ENCODE measurements around the gene NPAS1.

- TF ChIP-seq RFX5 (IDR thresholded peaks at IDR 0.05; ENCODE audit: low read depth, low read length) (no peak), ZNF800 (CRISPR knock-in tag; IDR thresholded peaks at IDR 0.05) (no peak), TARDBP (CRISPR knock-in tag; IDR thresholded peaks at IDR 0.05) (no peak), KIAA2018 (CRISPR knock-in tag; IDR thresholded peaks at IDR 0.05; ENCODE audit: borderline replicate concordance) (no peak)
- TF ChIP-seq, protein P1, sequence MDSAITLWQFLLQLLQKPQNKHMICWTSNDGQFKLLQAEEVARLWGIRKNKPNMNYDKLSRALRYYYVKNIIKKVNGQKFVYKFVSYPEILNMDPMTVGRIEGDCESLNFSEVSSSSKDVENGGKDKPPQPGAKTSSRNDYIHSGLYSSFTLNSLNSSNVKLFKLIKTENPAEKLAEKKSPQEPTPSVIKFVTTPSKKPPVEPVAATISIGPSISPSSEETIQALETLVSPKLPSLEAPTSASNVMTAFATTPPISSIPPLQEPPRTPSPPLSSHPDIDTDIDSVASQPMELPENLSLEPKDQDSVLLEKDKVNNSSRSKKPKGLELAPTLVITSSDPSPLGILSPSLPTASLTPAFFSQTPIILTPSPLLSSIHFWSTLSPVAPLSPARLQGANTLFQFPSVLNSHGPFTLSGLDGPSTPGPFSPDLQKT (CRISPR knock-in tag; IDR thresholded peaks at IDR 0.05; ENCODE audit: borderline replicate concordance): no peak
- TF ChIP-seq, protein P2, sequence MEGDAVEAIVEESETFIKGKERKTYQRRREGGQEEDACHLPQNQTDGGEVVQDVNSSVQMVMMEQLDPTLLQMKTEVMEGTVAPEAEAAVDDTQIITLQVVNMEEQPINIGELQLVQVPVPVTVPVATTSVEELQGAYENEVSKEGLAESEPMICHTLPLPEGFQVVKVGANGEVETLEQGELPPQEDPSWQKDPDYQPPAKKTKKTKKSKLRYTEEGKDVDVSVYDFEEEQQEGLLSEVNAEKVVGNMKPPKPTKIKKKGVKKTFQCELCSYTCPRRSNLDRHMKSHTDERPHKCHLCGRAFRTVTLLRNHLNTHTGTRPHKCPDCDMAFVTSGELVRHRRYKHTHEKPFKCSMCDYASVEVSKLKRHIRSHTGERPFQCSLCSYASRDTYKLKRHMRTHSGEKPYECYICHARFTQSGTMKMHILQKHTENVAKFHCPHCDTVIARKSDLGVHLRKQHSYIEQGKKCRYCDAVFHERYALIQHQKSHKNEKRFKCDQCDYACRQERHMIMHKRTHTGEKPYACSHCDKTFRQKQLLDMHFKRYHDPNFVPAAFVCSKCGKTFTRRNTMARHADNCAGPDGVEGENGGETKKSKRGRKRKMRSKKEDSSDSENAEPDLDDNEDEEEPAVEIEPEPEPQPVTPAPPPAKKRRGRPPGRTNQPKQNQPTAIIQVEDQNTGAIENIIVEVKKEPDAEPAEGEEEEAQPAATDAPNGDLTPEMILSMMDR (CRISPR knock-in tag; IDR thresholded peaks at IDR 0.05): no peak
- TF ChIP-seq, protein P3, sequence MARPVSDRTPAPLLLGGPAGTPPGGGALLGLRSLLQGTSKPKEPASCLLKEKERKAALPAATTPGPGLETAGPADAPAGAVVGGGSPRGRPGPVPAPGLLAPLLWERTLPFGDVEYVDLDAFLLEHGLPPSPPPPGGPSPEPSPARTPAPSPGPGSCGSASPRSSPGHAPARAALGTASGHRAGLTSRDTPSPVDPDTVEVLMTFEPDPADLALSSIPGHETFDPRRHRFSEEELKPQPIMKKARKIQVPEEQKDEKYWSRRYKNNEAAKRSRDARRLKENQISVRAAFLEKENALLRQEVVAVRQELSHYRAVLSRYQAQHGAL (CRISPR knock-in tag; IDR thresholded peaks at IDR 0.05; ENCODE audit: not compliant biosample characterization): no peak
- TF ChIP-seq, protein P4, sequence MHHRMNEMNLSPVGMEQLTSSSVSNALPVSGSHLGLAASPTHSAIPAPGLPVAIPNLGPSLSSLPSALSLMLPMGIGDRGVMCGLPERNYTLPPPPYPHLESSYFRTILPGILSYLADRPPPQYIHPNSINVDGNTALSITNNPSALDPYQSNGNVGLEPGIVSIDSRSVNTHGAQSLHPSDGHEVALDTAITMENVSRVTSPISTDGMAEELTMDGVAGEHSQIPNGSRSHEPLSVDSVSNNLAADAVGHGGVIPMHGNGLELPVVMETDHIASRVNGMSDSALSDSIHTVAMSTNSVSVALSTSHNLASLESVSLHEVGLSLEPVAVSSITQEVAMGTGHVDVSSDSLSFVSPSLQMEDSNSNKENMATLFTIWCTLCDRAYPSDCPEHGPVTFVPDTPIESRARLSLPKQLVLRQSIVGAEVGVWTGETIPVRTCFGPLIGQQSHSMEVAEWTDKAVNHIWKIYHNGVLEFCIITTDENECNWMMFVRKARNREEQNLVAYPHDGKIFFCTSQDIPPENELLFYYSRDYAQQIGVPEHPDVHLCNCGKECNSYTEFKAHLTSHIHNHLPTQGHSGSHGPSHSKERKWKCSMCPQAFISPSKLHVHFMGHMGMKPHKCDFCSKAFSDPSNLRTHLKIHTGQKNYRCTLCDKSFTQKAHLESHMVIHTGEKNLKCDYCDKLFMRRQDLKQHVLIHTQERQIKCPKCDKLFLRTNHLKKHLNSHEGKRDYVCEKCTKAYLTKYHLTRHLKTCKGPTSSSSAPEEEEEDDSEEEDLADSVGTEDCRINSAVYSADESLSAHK (CRISPR knock-in tag; IDR thresholded peaks at IDR 0.05; ENCODE audit: borderline replicate concordance): no peak
Observed at GRCh38 chr19:47081095-47081494, 61.5 kb downstream of the NPAS1 start.
